ENCODE results near the gene BRI3BP.
"Not testable (repeated sequence)": the region's sequence is repeated elsewhere in the genome, so short reads cannot be mapped to it uniquely, and the experiment has no call there.

BRI3BP gene

DNA sequence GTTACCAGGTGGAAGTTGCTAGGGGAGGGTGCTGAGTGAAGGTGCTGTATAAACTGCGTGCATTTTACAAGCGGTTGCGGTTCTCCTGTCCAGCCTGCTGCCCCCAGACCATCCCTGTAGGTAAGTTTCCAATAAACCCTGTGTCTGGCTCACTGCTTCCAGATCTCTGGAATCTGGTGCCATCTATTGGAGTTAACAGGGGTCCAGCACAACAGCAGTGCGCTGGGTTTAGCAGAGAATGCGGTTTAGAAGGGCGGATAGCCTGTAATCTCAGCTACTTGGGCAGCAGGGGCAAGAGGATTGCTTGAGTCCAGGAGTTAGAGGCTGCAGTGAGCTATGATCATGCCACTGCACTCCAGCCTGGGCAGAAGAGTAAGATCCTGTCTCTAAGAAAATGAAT, 76.7 kb downstream of the BRI3BP start:
- peak in 1 of 2 experiments; percentile 10 for DNase-seq

DNA sequence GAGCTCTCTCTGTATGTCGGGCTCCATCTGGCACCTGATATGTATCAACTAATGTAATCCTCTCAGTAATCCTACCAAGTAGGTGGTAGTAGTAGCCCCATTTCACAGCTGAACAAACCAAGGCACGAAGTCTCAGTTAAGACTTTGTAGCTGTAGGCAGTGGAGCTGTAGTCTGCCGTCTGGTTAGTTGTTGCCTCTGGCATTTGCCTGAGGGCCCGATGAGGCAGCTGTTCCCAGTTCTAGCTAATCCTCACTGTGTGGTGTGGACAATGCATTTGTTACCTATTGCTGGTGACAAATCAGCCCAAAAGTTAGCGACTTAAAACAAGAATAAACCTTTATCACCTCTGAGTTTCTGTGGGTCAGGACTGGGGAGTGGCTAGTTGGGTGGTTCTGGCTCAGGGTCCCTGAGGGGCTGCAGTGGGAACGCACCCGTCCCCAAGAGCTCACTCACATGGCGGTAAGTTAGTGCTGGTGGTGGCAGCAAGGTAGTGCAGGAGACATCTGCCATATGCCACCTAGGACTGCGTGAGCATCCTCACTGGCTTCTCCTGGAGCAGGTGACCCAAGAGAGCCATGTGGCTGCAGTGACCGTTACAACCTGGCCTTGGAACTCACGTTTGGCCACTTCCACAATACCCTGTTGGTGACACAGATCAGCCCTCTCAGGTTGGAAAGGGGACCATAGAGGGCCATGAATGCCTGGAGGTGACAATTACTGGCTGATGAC, 77.4 kb downstream of the BRI3BP start:
- DNase-seq, result no peak

DNA sequence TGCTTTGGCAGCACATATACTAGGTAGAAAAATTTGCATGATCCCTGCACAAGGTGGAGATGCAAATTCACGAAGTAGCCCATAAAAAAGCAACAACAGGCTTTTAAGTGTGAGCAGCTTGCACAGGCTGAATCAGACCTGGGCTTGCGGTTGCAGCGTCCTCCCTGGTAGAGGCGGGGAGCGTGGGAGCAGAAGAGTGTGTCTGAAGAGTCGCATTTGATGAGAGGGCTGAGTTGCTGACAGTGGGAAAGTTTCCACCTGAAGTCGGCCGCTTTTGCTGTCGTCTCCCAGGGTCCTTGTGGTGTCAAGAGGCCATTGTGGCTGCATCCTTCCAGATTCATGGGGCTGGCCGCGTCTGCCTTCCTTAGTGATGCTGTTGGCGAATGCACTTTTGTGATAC, 78.0 kb downstream of the BRI3BP start:
- no peak for DNase-seq

DNA sequence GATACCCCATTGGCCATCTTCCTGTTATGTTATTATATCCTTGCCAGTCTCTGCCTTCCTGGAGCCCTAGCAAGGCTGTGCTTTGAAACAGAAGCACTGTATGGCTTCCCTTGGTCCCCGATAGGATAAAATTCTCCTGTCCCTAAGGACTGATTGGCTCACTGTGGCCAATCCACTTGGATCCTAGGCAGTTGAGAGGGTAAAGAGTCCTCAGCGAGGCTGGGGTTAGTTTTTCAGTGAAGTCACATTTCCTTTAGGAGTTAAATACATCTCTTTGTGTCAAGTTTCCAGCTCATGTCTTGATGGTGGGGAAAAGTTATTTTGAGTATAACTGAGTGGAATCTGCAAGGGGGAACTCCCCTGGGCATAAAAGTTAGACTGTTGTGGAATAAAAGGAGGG, 79.1 kb downstream of the BRI3BP start:
- no peak for DNase-seq

DNA sequence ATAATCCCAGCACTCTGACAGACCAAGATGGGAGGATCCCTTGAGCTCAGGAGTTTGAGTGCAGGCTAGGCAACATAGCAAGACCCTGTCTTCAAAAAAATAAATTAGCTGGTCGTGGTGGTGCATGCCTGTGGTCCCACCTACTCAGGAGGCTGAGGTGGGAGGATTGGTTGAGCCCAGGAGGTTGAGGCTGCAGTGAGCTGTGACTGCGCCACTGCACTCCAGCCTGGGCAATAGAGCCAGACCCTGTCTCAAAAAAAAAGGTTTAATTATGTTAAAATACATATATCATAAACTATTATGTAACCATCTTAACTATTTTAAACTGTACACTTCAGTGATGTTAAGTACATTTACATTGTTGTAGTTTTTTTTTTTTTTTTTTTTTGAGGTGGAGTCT, 80.8 kb downstream of the BRI3BP start:
- not testable (repeated sequence) for DNase-seq

DNA sequence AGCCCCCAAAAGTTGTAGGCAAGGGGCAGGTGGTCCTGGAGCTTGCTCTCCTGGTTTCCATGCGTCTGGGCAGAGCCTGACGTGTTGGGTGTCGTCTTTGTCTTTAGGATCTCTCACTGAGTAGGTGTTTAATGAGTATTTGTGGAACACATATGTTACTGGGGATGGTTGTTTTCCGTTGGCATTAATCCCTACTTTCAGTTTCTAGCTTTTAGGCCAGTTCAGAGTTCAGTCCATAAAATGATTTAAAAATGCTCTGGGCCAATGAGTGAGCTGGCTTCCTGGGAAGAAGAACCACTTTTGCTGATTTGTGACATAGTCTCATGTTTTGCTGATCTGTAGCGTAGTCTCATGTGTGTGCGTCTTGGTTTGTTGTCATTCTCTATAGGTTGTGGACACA, 82.7 kb downstream of the BRI3BP start:
- DNase-seq, result no peak

DNA sequence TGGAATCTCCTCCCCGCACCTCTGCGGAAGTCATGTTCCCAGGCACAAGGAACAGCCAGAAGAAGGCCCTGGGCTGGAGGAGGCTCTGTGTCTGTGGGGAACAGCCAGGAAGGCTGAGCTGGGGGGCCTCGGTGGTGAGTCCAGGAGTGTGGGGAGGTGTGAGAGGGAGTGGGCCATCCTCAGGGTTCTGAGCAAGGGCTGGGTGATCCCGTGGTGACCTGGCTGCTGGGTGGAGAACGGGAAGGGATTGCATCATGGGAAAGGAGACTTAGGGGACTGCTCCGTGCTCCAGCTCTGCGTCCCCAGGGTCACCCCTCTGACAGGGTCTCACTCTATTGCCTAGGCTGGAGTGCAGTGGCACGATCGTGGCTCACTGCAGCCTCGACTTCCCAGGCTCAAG, 85.6 kb downstream of the BRI3BP start:
- no peak for DNase-seq

DNA sequence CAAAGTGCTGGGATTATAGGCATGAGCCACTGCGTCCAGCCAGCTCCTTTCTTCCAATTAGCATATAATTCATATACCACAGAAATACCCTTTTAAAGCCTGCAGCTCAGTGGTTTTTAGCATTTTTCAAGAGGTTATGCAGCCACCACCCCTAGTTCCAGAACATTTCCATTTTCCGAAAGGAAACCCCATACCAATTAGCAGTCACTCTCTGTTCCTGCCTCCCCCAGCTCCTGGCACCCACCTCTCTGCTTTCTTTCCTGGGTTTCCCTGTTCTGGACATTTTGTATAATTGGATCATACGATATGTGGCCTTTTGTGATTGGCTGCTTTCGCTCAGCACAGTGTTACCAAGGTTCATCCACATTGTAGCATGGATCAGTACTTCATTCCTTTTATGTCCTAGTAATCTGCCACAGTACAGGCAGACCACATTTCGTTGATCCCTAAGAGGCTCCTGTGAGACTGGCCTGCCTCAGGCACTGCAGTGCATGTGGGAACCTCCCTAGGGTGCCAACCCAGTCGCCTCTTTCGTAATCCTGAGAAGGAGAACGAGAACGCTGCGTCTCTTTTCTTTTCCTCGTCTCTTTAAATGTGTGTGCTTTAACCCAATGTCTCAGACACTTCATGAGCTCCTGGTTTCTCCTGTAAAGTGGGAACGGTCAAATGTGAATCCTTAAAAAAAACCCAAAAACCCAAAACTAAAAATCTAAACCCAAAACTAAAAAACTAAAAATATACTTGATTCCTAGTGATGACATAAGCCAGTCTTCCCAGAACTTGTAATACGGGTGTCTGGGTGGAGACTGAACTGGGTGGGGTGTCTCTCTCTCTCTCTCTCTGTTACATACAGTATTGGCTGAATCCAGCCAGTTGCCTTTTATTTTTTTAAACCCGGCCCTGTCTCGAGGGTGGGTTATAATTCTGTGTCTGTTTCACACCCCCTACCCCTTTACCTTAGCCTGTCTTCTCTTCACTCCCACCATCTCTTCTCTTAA, 86.5 kb downstream of the BRI3BP start:
- DNase-seq, result no peak

All from NCI-H1930 (cell line).